K562 (cell line): ENCODE data around the gene NR1D2. TPM values are rescaled to one million over a fixed set of nuclear protein-coding genes. Genes with fewer than 3 reads are reported as not detected.

ENCODE experiments used
- ATAC-seq: fragments of 200-7000 bp; cut with Tn5 transposase; 3 replicates; pipeline ENCODE4 v1.9.1; 2020; ENCODE audit warnings: moderate library complexity
- BruUV-seq: library from RNA; stranded (reverse); fragments of 400-500 nt; replicated peaks from 2 replicates; lab custom pipeline; 2021; lab: Mats Ljungman, UMichigan
- CTCF ChIA-PET: fragments of 300-600 bp; formaldehyde crosslinking; extraction: SDS; loops from one replicate; lab custom pipeline; 2021; ENCODE audit warnings: low intra/inter-chr PET ratio; lab: Yijun Ruan, JAX
- POLR2A ChIA-PET: fragments of 300-600, 350-650 bp; sonication (Branson Sonifier 250); formaldehyde crosslinking; extraction: SDS; loops from one replicate; lab custom pipeline; 2021; ENCODE audit warnings: antibody characterized with exemption, inconsistent platforms; lab: Yijun Ruan, JAX
- DNase-seq, 4 experiments: peaks; one replicate each; pipeline versions ENCODE4 v3.0.0 to v3.0.0-alpha.2; 2011 to 2018; ENCODE audit warnings: low spot score in 3 of 4, mixed read lengths in 3 of 4; ENCODE audit errors: extremely low read depth in 1 of 4
- FAIRE-seq: peaks from 2 replicates; lab custom pipeline; 2011; peaks lifted over from hg19 to GRCh38; lab: Jason Lieb, UNC
- H2AFZ ChIP-seq: 2 replicates; pipeline ENCODE4 v1.6.0; 2011; ENCODE audit warnings: low read depth, low read length, control low read depth, inconsistent platforms
- H3K27ac ChIP-seq: fragments of 200-600 bp; 3 replicates; pipeline ENCODE4 v1.8.0; 2011; ENCODE audit warnings: low read depth, mild to moderate bottlenecking, control low read depth, inconsistent platforms, low read length, moderate library complexity, mixed read lengths; ENCODE audit errors: extremely low read depth
- H3K27me3 ChIP-seq, 2 experiments: fragments of 300-600 bp in 1 of 2; 2 replicates in 1 of 2; 3 replicates in 1 of 2; pipeline versions ENCODE4 v1.6.0 to v1.8.0; 2011; ENCODE audit warnings: inconsistent platforms in 2 of 2, low read length in 2 of 2, mild to moderate bottlenecking in 1 of 2, mixed read lengths in 1 of 2, moderate library complexity in 1 of 2; ENCODE audit not compliant: control insufficient read depth in 2 of 2, insufficient read depth in 2 of 2
- H3K36me3 ChIP-seq: fragments of 300-600 bp; 3 replicates; pipeline ENCODE4 v1.8.0; 2011; ENCODE audit warnings: mild to moderate bottlenecking, low read length, inconsistent platforms; ENCODE audit not compliant: control insufficient read depth, insufficient read depth
- H3K4me1 ChIP-seq, 2 experiments: fragments of 200-600 bp in 1 of 2; replicated peaks in 1 of 2; 2 replicates in 1 of 2; 3 replicates in 1 of 2; pipeline versions ENCODE4 v1.5.1 to v1.8.0; 2011; ENCODE audit warnings: inconsistent platforms in 2 of 2, low read length in 2 of 2, mild to moderate bottlenecking in 1 of 2, mixed read lengths in 1 of 2, moderate library complexity in 1 of 2; ENCODE audit not compliant: control insufficient read depth in 2 of 2, insufficient read depth in 2 of 2
- H3K4me2 ChIP-seq: 2 replicates; pipeline ENCODE4 v1.6.1; 2011; ENCODE audit warnings: low read length, control low read depth, inconsistent platforms, mixed read lengths; ENCODE audit not compliant: insufficient read depth
- H3K4me3 ChIP-seq: fragments of 200-600 bp; sonication (generic), shearing (Covaris generic); 2 replicates; pipeline ENCODE4 v1.5.1; 2016; ENCODE audit warnings: control low read depth, inconsistent platforms
- H3K79me2 ChIP-seq: fragments of 200-600 bp; 3 replicates; pipeline ENCODE4 v1.8.0; 2011; ENCODE audit warnings: low read length, inconsistent platforms; ENCODE audit not compliant: control insufficient read depth, insufficient read depth
- H3K9ac ChIP-seq, 2 experiments: 2 replicates each; pipeline versions ENCODE4 v1.6.0 to v1.6.1; 2011; ENCODE audit warnings: low read depth in 2 of 2, low read length in 2 of 2, control low read depth in 1 of 2, inconsistent platforms in 1 of 2, mild to moderate bottlenecking in 1 of 2, mixed read lengths in 1 of 2; ENCODE audit not compliant: insufficient read depth in 1 of 2
- H3K9me1 ChIP-seq: one replicate; pipeline ENCODE4 v1.6.0; 2011; ENCODE audit warnings: inconsistent platforms, mild to moderate bottlenecking, low read length, moderate library complexity; ENCODE audit not compliant: control insufficient read depth, insufficient read depth
- H3K9me3 ChIP-seq: replicated peaks from 2 replicates; pipeline ENCODE4 v1.5.1; 2011; ENCODE audit warnings: low read depth, low read length, inconsistent platforms; ENCODE audit not compliant: control insufficient read depth, insufficient read depth
- H4K20me1 ChIP-seq: replicated peaks from 2 replicates; pipeline ENCODE4 v1.6.1; 2011; ENCODE audit warnings: low read length, inconsistent platforms, mixed read lengths; ENCODE audit not compliant: control insufficient read depth, insufficient read depth
- CBFA2T3 ChIP-seq: fragments of 450-650 bp; IDR thresholded peaks from 2 replicates; pipeline ENCODE4 v1.6.1; 2017
- HIVEP1 ChIP-seq: fragments of 250-450 bp; sonication (Bioruptor Pico); IDR thresholded peaks from 2 replicates; pipeline ENCODE4 v1.4.0; 2020; ENCODE audit warnings: mild to moderate bottlenecking
- MECOM ChIP-seq: fragments of 250-450 bp; sonication (Bioruptor Pico); IDR thresholded peaks from 2 replicates; pipeline ENCODE4 v1.8.0; 2022; ENCODE audit warnings: inconsistent platforms
- MYC ChIP-seq, 2 experiments: fragments of 250-450 bp in 1 of 2; sonication (Bioruptor Pico) in 1 of 2; IDR thresholded peaks; 2 replicates each; pipeline versions ENCODE4 v1.5.1 to v1.6.1; 2012 to 2021; ENCODE audit warnings: low read depth in 2 of 2, borderline replicate concordance in 1 of 2, improper control_type of control experiment in 1 of 2, low read length in 1 of 2, mild to moderate bottlenecking in 1 of 2, moderate library complexity in 1 of 2
- POLR2H ChIP-seq: IDR thresholded peaks from 2 replicates; pipeline ENCODE4 v1.6.1; 2016; ENCODE audit warnings: missing genetic modification characterization, low read depth, mild to moderate bottlenecking, control low read depth, missing compliant biosample characterization, moderate library complexity
- RBFOX2 ChIP-seq: fragments of 200-400 bp; formaldehyde crosslinking; IDR thresholded peaks from 2 replicates; pipeline ENCODE4 v1.6.1; 2017; ENCODE audit warnings: low read depth, mild to moderate bottlenecking, low read length, moderate library complexity
- SP2 ChIP-seq: IDR thresholded peaks from 2 replicates; pipeline ENCODE4 v1.6.1; 2011; ENCODE audit warnings: mild to moderate bottlenecking, low read depth, low read length, moderate library complexity; ENCODE audit not compliant: poor library complexity, severe bottlenecking; ENCODE audit errors: extremely low read depth
- ZNF41 ChIP-seq: fragments of 250-450 bp; sonication (Bioruptor Pico); conservative IDR thresholded peaks from 2 replicates; pipeline ENCODE4 v1.4.0; 2020; ENCODE audit warnings: mild to moderate bottlenecking
- ZNF561 ChIP-seq: fragments of 450-650 bp; formaldehyde crosslinking; conservative IDR thresholded peaks from 2 replicates; pipeline ENCODE4 v1.4.0; 2020; ENCODE audit warnings: mild to moderate bottlenecking, moderate library complexity
- WGBS: fragments of 100-300 bp; shearing (Covaris generic); methylation state at CpG from one replicate; pipeline ENCODE4 v1.1.6; 2016; ENCODE audit warnings: low coverage, mixed read lengths; ENCODE audit not compliant: insufficient coverage; ENCODE audit errors: missing lambda C conversion rate; 5-methylcytosine and 5-hydroxymethylcytosine counted together
- in situ Hi-C: fragments of 300-500 bp; cut with MboI; formaldehyde crosslinking; loops from 4 replicates; pipeline ENCODE4 v1.15.0; 2018; ENCODE audit warnings: inconsistent platforms, mixed read lengths
- intact Hi-C: fragments of 100-400 bp; cut with micrococcal nuclease; formaldehyde crosslinking; loops from 2 replicates; pipeline ENCODE4 v1.14.2; 2022
- polyA plus RNA-seq, 8 experiments: library from polyadenylated mRNA; depleted of rRNA in 4 of 8; stranded (reverse) in 5 of 8; unstranded in 3 of 8; fragments of >200 nt; fragmentation: Nextera tagmentation in 2 of 8; fragmentation: Illumina TruSeq in 1 of 8; extraction: Ambion mirVana in 2 of 8; extraction: Trizol in 1 of 8; gene quantifications; 2 replicates each; pipeline versions ENCODE4 v1.2.1 to v1.2.3, GENCODE V29; 2011 to 2014; ENCODE audit warnings: inconsistent platforms in 1 of 8, missing spikeins in 1 of 8
- total RNA-seq, 7 experiments: library from RNA; depleted of rRNA in 6 of 7; stranded (reverse); fragments of >200 nt in 6 of 7; fragmentation: Illumina TruSeq in 2 of 7; extraction: Trizol in 2 of 7; gene quantifications; 2 replicates each; pipeline versions ENCODE4 v1.2.1 to v1.2.3, GENCODE V29; 2011 to 2021; ENCODE audit warnings: low replicate concordance in 1 of 7
- TF ChIP-seq, protein P1 (sequence below): sonication (generic); formaldehyde crosslinking; IDR thresholded peaks from 2 replicates; pipeline ENCODE4 v1.8.0; 2022; ENCODE audit warnings: missing genetic modification reagents, mild to moderate bottlenecking, borderline replicate concordance
- TF ChIP-seq, protein P2 (sequence below): sonication (generic); formaldehyde crosslinking; IDR thresholded peaks from 2 replicates; pipeline ENCODE4 v1.8.0; 2023; ENCODE audit warnings: missing genetic modification reagents, mild to moderate bottlenecking, borderline replicate concordance

The NR1D2 gene
- total and polyA plus RNA-seq, 9 of the 15 experiments (the other 6 are each of a cell fraction or from before 2014, with no cell fraction given), result 1.2 to 5.5 (median 2.9) TPM

DNA sequence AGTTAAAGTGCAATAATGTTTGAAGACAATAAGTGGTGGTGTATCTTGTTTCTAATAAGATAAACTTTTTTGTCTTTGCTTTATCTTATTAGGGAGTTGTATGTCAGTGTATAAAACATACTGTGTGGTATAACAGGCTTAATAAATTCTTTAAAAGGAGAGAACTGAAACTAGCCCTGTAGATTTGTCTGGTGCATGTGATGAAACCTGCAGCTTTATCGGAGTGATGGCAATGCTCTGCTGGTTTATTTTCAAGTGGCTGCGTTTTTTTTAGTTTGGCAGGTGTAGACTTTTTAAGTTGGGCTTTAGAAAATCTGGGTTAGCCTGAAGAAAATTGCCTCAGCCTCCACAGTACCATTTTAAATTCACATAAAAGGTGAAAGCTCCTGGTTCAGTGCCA lies 25.5 kb upstream of the NR1D2 start:
- H3K4me1 ChIP-seq, result peaks cover 9 to 34% of the 10 kb centered on the region in 2 experiments
- intact Hi-C loops (loop anchor here (10.0 kb wide), 1 partner anchor 575 kb away; the partner anchor contains the start of gene THRB), in situ Hi-C loops (no loop called here)
- WGBS, result 55% methylated on average over 2 of the region's 2 CpGs
- BruUV-seq, result no TSS peak
- ATAC-seq (no peak), FAIRE-seq (no peak), DNase-seq (no peak)
- H3K27me3 ChIP-seq, result no peaks in the 10 kb centered on the region
- peak overlapping the region; percentile 73; the same call in 1 of the 2 replicates for H3K4me3 ChIP-seq
- H3K4me2 ChIP-seq, result peak overlapping the region; percentile 34
- H3K36me3 ChIP-seq, result peaks cover 41% of the 10 kb centered on the region
- peaks cover 22% of the 10 kb centered on the region for H4K20me1 ChIP-seq
- no peak for TF ChIP-seq MYC (IDR thresholded peaks at IDR 0.05; ENCODE audit: low read depth, low read length)
- no peak for TF ChIP-seq MYC (CRISPR knock-in tag; IDR thresholded peaks at IDR 0.05; ENCODE audit: borderline replicate concordance, low read depth)
- TF ChIP-seq, protein P1, sequence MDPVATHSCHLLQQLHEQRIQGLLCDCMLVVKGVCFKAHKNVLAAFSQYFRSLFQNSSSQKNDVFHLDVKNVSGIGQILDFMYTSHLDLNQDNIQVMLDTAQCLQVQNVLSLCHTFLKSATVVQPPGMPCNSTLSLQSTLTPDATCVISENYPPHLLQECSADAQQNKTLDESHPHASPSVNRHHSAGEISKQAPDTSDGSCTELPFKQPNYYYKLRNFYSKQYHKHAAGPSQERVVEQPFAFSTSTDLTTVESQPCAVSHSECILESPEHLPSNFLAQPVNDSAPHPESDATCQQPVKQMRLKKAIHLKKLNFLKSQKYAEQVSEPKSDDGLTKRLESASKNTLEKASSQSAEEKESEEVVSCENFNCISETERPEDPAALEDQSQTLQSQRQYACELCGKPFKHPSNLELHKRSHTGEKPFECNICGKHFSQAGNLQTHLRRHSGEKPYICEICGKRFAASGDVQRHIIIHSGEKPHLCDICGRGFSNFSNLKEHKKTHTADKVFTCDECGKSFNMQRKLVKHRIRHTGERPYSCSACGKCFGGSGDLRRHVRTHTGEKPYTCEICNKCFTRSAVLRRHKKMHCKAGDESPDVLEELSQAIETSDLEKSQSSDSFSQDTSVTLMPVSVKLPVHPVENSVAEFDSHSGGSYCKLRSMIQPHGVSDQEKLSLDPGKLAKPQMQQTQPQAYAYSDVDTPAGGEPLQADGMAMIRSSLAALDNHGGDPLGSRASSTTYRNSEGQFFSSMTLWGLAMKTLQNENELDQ (CRISPR knock-in tag), result no peak
- TF ChIP-seq, protein P2, sequence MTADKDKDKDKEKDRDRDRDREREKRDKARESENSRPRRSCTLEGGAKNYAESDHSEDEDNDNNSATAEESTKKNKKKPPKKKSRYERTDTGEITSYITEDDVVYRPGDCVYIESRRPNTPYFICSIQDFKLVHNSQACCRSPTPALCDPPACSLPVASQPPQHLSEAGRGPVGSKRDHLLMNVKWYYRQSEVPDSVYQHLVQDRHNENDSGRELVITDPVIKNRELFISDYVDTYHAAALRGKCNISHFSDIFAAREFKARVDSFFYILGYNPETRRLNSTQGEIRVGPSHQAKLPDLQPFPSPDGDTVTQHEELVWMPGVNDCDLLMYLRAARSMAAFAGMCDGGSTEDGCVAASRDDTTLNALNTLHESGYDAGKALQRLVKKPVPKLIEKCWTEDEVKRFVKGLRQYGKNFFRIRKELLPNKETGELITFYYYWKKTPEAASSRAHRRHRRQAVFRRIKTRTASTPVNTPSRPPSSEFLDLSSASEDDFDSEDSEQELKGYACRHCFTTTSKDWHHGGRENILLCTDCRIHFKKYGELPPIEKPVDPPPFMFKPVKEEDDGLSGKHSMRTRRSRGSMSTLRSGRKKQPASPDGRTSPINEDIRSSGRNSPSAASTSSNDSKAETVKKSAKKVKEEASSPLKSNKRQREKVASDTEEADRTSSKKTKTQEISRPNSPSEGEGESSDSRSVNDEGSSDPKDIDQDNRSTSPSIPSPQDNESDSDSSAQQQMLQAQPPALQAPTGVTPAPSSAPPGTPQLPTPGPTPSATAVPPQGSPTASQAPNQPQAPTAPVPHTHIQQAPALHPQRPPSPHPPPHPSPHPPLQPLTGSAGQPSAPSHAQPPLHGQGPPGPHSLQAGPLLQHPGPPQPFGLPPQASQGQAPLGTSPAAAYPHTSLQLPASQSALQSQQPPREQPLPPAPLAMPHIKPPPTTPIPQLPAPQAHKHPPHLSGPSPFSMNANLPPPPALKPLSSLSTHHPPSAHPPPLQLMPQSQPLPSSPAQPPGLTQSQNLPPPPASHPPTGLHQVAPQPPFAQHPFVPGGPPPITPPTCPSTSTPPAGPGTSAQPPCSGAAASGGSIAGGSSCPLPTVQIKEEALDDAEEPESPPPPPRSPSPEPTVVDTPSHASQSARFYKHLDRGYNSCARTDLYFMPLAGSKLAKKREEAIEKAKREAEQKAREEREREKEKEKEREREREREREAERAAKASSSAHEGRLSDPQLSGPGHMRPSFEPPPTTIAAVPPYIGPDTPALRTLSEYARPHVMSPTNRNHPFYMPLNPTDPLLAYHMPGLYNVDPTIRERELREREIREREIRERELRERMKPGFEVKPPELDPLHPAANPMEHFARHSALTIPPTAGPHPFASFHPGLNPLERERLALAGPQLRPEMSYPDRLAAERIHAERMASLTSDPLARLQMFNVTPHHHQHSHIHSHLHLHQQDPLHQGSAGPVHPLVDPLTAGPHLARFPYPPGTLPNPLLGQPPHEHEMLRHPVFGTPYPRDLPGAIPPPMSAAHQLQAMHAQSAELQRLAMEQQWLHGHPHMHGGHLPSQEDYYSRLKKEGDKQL (CRISPR knock-in tag), result no peak
- TF ChIP-seq POLR2H, result 0 out of 2 replicates have a peak, but pooled peaks have one; percentile 4
- TF ChIP-seq RBFOX2, result peak; percentile 56; the same call in 1 of the 2 replicates
- no peak for TF ChIP-seq ZNF41
- no peak for TF ChIP-seq ZNF561 (CRISPR knock-in tag)
- no peak for TF ChIP-seq MECOM (CRISPR knock-in tag)
- TF ChIP-seq HIVEP1, result no peak
- no peak for TF ChIP-seq CBFA2T3
- TF ChIP-seq SP2, result no peak
- ChIA-PET CTCF (no interaction called here), POLR2A (interaction anchor here (0.6 to 7.1 kb wide), 7 partner anchors 9 to 439 kb away, joined by 3 to 165 read pairs (median 35); no protein-coding TSS in a partner anchor)
- H3K9me1 ChIP-seq, result no peaks in the 10 kb centered on the region
- no peaks in the 10 kb centered on the region for H3K9me3 ChIP-seq
- H2AFZ ChIP-seq, result no peak overlapping the region
- H3K9ac ChIP-seq, result no peak overlapping the region
- H3K79me2 ChIP-seq, result peaks cover 56% of the 10 kb centered on the region
- no peak overlapping the region; the same call in 2 of the 3 replicates for H3K27ac ChIP-seq
